Hepatocyte (in vitro differentiated cells): ENCODE measurements around the gene FAT1. TPM values are rescaled to one million over a fixed set of nuclear protein-coding genes. Genes with fewer than 3 reads are reported as not detected.
A peak's percentile ranks its signal among the peaks of the same experiment; 100 is the strongest.

Experiments
- DNase-seq: peaks from one replicate; pipeline ENCODE4 v3.0.0-alpha.2; 2016; ENCODE audit warnings: low spot score
- H2AFZ ChIP-seq: fragments of 200-600 bp; sonication (generic); 2 replicates; pipeline ENCODE4 v1.6.0; 2016; ENCODE audit warnings: antibody characterized with exemption, mild to moderate bottlenecking
- H3K27ac ChIP-seq: fragments of 200-600 bp; sonication (generic); 2 replicates; pipeline ENCODE4 v1.5.1; 2016; ENCODE audit warnings: mild to moderate bottlenecking
- H3K27me3 ChIP-seq: fragments of 200-600 bp; sonication (generic); 2 replicates; pipeline ENCODE4 v1.6.1; 2016
- H3K36me3 ChIP-seq: fragments of 200-600 bp; sonication (generic); replicated peaks from 2 replicates; pipeline ENCODE4 v1.5.1; 2016; ENCODE audit warnings: low read depth; ENCODE audit not compliant: insufficient read depth
- H3K4me1 ChIP-seq: fragments of 200-600 bp; sonication (generic); 2 replicates; pipeline ENCODE4 v1.5.1; 2016; ENCODE audit warnings: mild to moderate bottlenecking, moderate library complexity; ENCODE audit not compliant: insufficient read depth
- H3K4me2 ChIP-seq: fragments of 200-600 bp; sonication (generic); 2 replicates; pipeline ENCODE4 v1.6.0; 2016
- H3K4me3 ChIP-seq: fragments of 200-600 bp; sonication (generic); 2 replicates; pipeline ENCODE4 v1.5.1; 2016; ENCODE audit warnings: mild to moderate bottlenecking
- H3K79me2 ChIP-seq: fragments of 200-600 bp; sonication (generic); 2 replicates; pipeline ENCODE4 v1.6.0; 2017; ENCODE audit warnings: mild to moderate bottlenecking
- H3K9me2 ChIP-seq: fragments of 200-600 bp; sonication (generic); replicated peaks from 2 replicates; pipeline ENCODE4 v1.6.0; 2017; ENCODE audit warnings: mild to moderate bottlenecking; ENCODE audit not compliant: insufficient read depth
- H3K9me3 ChIP-seq: fragments of 200-600 bp; sonication (generic); 2 replicates; pipeline ENCODE4 v1.5.1; 2016; ENCODE audit warnings: low read depth, mild to moderate bottlenecking
- H4K20me1 ChIP-seq: fragments of 200-600 bp; sonication (generic); 2 replicates; pipeline ENCODE4 v1.6.0; 2016; ENCODE audit warnings: mild to moderate bottlenecking; ENCODE audit not compliant: insufficient read depth, poor library complexity, severe bottlenecking
- EZH2 ChIP-seq: fragments of 200-600 bp; sonication (generic); IDR thresholded peaks from 2 replicates; pipeline ENCODE4 v1.6.1; 2016; ENCODE audit warnings: antibody characterized with exemption, mild to moderate bottlenecking, borderline replicate concordance
- EZH2phosphoT487 ChIP-seq: fragments of 200-600 bp; sonication (generic); IDR thresholded peaks from one replicate; pipeline ENCODE4 v1.6.1; 2018; ENCODE audit warnings: antibody characterized with exemption, mild to moderate bottlenecking, low read depth, moderate library complexity; ENCODE audit not compliant: unreplicated experiment, severe bottlenecking
- WGBS: methylation state at CpG from one replicate; pipeline ENCODE4 v1.1.6; 2016; ENCODE audit warnings: low lambda C conversion rate; ENCODE audit errors: missing lambda C conversion rate; 5-methylcytosine and 5-hydroxymethylcytosine counted together
- polyA plus RNA-seq: library from polyadenylated mRNA; unstranded; fragments of >200 nt; fragmentation: Nextera tagmentation; extraction: Ambion mirVana; gene quantifications from 2 replicates; pipeline ENCODE4 v1.2.1, GENCODE V29; 2016
- total RNA-seq: library from RNA; depleted of rRNA; stranded (reverse); fragments of >200 nt; gene quantifications from 2 replicates; pipeline ENCODE4 v1.2.3, GENCODE V29; 2014
- TF ChIP-seq, protein P1 (sequence below): fragments of 200-600 bp; sonication (generic); IDR thresholded peaks from 2 replicates; pipeline ENCODE4 v1.5.1; 2016; ENCODE audit warnings: antibody characterized with exemption, mild to moderate bottlenecking; ENCODE audit not compliant: poor library complexity

Gene FAT1
- total and polyA plus RNA-seq, 2 experiments from 2014 or later, result 33.9 to 168 TPM

DNA sequence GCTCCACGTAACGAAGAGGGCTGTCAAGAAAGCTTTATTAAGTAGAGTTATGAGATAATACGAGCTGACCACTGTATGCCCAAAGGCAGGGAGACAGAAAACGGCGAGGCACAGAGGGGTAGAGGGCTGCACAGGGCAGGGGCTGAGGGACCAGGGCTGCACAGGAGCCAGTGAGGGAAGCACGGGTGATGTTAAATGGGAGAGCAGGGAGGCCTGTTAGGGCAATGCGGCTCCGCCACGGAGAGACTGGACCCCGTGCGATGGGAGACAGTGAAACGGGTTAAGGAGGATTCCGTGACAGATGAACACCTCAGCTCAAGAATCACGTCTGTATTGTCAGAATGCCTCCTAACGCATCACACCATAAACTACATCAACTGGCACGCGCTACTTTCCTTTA lies 25.1 kb downstream of the FAT1 start:
- peaks cover 47% of the 10 kb centered on the region for H4K20me1 ChIP-seq
- H3K36me3 ChIP-seq, result no peaks in the 10 kb centered on the region
- no peak for TF ChIP-seq EZH2phosphoT487
- TF ChIP-seq, protein P1, sequence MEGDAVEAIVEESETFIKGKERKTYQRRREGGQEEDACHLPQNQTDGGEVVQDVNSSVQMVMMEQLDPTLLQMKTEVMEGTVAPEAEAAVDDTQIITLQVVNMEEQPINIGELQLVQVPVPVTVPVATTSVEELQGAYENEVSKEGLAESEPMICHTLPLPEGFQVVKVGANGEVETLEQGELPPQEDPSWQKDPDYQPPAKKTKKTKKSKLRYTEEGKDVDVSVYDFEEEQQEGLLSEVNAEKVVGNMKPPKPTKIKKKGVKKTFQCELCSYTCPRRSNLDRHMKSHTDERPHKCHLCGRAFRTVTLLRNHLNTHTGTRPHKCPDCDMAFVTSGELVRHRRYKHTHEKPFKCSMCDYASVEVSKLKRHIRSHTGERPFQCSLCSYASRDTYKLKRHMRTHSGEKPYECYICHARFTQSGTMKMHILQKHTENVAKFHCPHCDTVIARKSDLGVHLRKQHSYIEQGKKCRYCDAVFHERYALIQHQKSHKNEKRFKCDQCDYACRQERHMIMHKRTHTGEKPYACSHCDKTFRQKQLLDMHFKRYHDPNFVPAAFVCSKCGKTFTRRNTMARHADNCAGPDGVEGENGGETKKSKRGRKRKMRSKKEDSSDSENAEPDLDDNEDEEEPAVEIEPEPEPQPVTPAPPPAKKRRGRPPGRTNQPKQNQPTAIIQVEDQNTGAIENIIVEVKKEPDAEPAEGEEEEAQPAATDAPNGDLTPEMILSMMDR, result no peak
- no peak for TF ChIP-seq EZH2
- WGBS, result 88% methylated on average over 17 of the region's 17 CpGs
- no peaks in the 10 kb centered on the region for H3K9me2 ChIP-seq
- H3K9me3 ChIP-seq, result no peaks in the 10 kb centered on the region
- H3K27me3 ChIP-seq, result no peaks in the 10 kb centered on the region
- H3K79me2 ChIP-seq, result peaks cover 97% of the 10 kb centered on the region
- no peak overlapping the region for H2AFZ ChIP-seq
- no peak for DNase-seq
- peaks cover 21% of the 10 kb centered on the region for H3K4me1 ChIP-seq
- peak overlapping the region; percentile 24 for H3K4me2 ChIP-seq
- peak overlapping the region; percentile 55 for H3K27ac ChIP-seq
- H3K4me3 ChIP-seq, result no peak overlapping the region

- Histone ChIP-seq H3K4me3 (no peak overlapping the region), H2AFZ (no peak overlapping the region), H3K4me2 (peak overlapping the region; percentile 30), H4K20me1 (peaks cover 43% of the 10 kb centered on the region), H3K36me3 (no peaks in the 10 kb centered on the region), H3K79me2 (peaks cover 97% of the 10 kb centered on the region), H3K9me3 (no peaks in the 10 kb centered on the region), H3K4me1 (peaks cover 18% of the 10 kb centered on the region), H3K27me3 (no peaks in the 10 kb centered on the region), H3K9me2 (no peaks in the 10 kb centered on the region), H3K27ac (peak overlapping the region; percentile 55)
- WGBS, result 72% methylated on average over 12 of the region's 12 CpGs
- peak; percentile 67 for DNase-seq
- TF ChIP-seq, protein P1, result no peak
- TF ChIP-seq EZH2, result no peak
- no peak for TF ChIP-seq EZH2phosphoT487
Observed at GRCh38 chr4:186698028-186698427, 25.6 kb downstream of the FAT1 start.

DNA sequence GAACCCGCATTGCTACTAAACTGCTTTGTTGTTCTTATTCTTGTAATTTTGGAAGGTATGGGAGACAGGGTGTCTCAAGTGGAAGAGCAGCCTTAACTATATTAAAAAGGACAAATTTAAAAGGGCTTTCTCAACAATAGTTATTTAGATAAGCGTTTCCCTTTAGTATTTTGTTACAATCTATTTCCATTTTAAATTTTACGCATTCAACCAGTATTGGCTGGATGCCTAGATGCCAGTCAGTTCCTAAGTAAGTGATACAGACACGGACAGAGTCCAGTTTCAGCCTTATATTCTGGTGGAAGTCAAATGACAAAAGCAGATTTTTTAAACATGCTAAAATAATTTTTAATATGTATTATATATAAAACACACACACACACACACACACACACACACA lies 28.3 kb downstream of the FAT1 start:
- H3K4me1 ChIP-seq, result no peaks in the 10 kb centered on the region

More for the DNA sequence above, 28.3 kb downstream of the FAT1 start:
- no peak for TF ChIP-seq EZH2
- TF ChIP-seq, protein P1, result no peak
- H3K79me2 ChIP-seq, result peaks cover 92% of the 10 kb centered on the region
- H3K36me3 ChIP-seq, result no peaks in the 10 kb centered on the region
- no peaks in the 10 kb centered on the region for H3K9me2 ChIP-seq
- no peak overlapping the region for H3K4me3 ChIP-seq
- no peak overlapping the region for H3K4me2 ChIP-seq
- WGBS, result 78% methylated on average over 4 of the region's 4 CpGs
- no peaks in the 10 kb centered on the region for H3K27me3 ChIP-seq
- DNase-seq, result no peak
- no peak overlapping the region for H2AFZ ChIP-seq
- no peak overlapping the region for H3K27ac ChIP-seq
- peaks cover 33% of the 10 kb centered on the region for H4K20me1 ChIP-seq
- no peaks in the 10 kb centered on the region for H3K9me3 ChIP-seq
